Activated CD8-positive, alpha-beta memory T cell treated with anti-CD3 and anti-CD28 coated beads, Interleukin-2, amount 50 U/mL, for 1 hour (primary cell): ENCODE results near the gene SPDYE17.
"Not testable (repeated sequence)": the region's sequence is repeated elsewhere in the genome, so short reads cannot be mapped to it uniquely, and the experiment has no call there.

Experiments
- DNase-seq: peaks from one replicate; pipeline ENCODE4 v3.0.0-alpha.2; 2020; ENCODE audit errors: extremely low read depth

The SPDYE17 gene, protein sequence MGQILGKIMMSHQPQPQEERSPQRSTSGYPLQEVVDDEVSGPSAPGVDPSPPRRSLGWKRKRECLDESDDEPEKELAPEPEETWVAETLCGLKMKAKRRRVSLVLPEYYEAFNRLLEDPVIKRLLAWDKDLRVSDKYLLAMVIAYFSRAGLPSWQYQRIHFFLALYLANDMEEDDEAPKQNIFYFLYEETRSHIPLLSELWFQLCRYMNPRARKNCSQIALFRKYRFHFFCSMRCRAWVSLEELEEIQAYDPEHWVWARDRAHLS

DNA sequence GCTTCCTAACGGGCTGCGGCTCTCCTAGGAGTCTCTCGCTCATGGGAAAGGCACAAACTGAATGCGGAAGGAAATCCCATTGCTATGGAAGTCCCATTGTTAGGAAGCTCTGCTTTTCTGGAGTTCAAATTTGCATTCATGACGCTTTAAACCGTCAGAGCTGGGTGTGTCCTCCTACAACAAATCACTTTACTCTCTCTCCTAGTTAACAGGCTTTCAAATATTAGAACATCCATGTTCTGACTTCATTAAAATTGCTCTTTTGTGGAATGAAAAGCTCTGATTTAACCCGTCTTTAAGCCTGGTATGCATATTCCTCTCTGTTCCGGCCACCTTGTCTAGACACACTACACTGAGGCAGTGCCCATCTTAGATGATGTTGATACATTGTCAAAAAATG, at the start of gene SPDYE17:
Gene SPDYE17, minus strand, starts transcription at position 101 of the 400 bp plus-strand sequence. CDS start 1,791 bp downstream, outside the sequence.
- not testable (repeated sequence) for DNase-seq

DNA sequence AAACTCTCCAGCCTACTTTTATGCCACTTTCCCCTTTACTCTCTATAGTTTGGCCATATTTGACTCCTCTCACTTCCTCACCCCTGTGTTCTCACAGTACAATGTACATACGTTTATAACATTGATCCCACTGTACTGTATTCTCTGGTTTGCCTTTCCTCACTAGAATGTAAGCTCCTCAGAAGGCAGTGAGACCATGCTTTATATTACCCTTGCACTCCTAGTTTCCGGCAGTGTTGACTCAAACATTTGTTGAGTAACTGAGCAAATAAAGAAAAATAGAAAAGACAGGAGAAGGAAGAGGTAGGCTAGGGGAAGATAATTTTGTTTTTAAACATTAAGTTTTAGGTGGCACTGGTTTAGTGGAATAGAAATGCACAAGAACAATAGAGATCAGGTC, 48.1 kb upstream of the SPDYE17 start:
- not testable (repeated sequence) for DNase-seq

DNA sequence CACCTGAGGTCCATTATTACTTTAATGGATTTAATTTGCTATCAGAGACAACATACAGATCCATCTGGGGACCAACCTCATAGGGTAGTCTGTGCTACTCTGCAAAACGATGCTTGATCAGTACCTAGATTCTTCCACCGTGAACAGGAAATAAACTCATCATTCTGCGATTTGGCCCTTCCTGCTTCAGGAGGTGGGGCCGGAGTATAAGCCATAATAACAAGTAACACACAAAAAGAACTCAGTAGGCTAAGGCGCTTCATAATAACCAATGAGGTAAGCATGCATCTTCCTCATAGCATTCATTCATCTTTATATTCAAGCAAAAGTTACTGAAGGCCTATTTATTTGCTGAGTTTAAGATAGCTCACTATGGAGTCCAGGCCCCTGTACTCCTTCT, 47.5 kb upstream of the SPDYE17 start:
- DNase-seq, result not testable (repeated sequence)

DNA sequence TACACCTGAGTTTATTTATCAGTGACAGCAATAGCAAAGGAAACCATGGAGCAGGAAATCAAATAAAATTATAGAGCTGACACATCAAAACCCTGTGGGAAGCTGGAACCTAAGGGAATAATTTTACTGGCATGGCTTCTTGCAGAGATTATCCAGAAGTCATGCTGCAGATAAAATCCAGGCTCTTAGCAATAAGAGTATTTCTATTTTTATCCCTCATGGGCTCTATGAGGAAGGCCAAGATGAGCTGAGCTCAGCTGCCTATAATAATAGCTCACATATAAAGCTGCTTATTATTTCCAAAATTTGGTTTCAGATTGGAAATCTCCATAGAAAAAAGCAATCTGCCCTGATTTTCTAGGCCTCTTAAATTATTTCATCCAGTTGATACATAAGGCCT, 47.0 kb upstream of the SPDYE17 start:
- not testable (repeated sequence) for DNase-seq

DNA sequence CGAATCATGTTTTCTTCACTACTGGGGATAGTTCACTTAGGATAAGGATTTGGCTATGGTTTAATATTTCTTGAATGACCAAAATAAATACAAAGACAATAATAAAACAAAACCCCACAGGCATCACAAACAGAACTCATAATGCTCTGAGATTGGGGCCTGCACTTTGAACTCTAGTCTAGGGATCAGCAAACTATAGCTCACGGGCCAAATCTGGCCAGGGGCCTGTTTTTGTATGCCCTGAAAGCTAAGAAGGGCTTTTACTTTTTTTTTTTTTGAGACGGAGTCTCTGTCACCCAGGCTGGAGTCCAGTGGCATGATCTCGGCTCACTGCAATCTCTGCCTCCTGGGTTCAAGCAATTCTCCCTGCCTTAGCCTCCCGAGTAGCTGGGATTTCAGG, 44.9 kb upstream of the SPDYE17 start:
- not testable (repeated sequence) for DNase-seq

DNA sequence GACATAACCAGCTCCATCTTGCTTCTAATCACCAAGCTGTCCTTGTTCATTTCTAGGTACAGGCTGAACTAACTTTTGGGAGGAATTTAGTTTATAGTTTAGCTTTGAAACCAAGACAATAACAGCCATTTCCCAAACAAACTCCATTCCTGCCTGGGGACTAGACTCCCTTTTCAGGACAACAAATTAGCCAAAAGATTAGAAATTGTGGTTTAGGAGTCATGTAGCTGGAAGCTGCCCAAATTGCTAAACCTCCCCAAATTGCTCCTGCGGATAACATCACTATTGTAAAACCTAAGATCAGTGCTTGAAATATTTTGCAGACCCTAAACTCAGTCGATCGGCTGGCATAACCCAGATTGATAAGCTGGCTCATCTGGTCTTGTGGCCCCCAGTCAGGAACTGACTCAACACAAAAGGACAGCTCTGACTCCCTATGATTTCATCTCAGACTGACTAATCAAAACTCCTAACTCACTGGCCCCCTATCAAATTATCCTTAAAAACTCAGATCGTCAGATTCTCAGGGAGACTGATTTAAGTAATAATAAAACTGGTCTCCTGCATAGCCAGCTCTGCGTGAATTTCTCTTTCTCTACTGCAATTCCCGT, 42.7 kb upstream of the SPDYE17 start:
- DNase-seq, result not testable (repeated sequence)

DNA sequence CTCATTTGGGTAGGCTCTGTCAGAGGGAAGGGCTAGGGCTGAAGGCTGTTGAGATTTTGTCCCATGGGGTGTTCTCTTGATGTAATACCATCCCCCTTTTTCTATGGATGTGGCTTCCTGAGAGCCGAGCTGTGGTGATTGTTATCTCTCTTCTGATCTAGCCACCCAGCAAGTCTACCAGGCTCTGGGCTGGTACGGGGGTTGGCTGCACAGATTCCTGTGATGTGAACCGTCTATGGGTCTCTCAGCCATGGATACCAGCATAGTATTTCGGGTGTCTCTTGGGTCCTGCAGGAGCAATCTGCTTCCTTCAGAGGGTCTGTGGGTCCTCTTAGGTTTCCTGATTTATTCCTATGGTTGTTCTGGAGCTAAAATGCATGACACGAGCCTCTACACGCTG, 38.9 kb upstream of the SPDYE17 start:
- DNase-seq, result not testable (repeated sequence)

DNA sequence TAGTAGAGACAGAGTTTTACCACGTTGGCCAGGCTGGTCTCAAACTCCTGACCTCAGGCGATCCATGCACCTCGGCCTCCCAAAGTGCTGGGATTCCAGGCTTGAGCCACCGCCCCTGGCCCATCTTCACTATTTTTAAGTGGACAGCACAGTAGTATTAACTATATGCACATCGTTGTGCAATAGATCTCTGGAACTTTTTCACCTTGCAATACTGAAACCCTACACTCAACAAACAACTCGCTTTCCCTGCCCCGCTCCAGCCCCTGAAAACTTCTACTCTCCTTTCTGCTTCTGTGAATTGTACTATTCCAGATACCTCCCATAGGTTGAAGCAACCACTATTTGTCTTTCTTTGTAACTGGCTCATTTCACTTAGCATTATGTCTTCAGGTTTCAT, 33.7 kb upstream of the SPDYE17 start:
- not testable (repeated sequence) for DNase-seq

DNA sequence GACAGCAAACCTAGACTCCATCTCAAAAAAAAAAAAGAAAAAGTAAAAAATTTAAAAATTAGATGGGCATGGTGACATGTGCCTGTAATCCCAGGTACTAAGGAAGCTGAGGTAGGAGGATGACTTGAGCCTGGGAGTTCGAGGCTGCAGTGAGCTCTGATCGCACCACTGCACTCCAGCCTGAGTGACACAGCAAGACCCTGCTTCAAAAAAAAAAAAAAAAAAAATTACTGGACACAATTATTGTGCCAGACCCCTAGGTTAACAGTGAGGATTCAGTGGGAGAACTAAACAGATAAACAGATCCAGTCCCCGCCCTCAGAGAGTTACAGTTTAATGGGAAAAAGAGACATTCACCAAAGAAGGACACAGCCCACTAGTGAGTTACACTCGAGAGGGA, 31.6 kb upstream of the SPDYE17 start:
- DNase-seq, result not testable (repeated sequence)

DNA sequence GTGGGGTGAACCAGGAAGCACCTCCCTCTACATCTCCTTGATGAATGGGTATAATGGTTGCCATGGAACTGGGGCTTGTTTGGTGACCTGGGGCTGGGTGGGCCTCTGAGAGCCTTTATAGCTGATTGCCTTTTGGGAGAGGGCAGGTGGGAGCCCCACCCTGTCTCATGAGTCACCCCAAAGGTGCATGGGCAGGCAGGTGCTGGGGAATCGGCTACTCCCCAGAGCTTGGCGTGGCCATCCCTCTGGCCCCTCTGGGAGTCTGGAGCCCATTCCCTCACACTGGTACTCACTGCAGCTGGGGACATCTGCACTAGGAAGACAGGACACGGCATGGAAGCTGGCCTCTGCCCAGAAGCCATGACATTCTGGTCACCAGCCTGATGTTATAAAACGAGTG, 30.4 kb upstream of the SPDYE17 start, which contains the start of gene SPDYE18:
Gene SPDYE18, minus strand, starts transcription at position 2 of the 400 bp plus-strand sequence. CDS start 2,046 bp downstream, outside the sequence.
- not testable (repeated sequence) for DNase-seq

DNA sequence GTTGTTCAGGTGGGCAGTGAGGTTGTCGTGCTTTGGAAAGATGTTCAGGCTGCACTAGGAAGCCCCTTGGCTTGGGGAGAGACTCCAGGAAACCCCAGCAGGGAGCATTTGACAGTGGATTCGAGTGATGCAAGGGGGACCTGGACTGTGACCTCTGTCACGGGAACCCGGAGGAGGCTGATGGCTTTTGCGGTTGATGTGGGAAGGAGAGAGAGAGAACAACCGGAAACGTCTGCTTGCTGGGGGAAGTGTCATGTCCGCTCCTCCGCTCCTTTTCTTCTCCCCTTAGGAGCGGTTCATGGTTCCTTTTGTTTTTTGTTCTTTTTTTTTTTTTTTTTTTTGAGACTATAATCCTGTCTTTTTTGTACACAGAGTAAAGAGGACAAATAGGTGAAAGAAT, 5.8 kb downstream of the SPDYE17 start:
- DNase-seq, result not testable (repeated sequence)

DNA sequence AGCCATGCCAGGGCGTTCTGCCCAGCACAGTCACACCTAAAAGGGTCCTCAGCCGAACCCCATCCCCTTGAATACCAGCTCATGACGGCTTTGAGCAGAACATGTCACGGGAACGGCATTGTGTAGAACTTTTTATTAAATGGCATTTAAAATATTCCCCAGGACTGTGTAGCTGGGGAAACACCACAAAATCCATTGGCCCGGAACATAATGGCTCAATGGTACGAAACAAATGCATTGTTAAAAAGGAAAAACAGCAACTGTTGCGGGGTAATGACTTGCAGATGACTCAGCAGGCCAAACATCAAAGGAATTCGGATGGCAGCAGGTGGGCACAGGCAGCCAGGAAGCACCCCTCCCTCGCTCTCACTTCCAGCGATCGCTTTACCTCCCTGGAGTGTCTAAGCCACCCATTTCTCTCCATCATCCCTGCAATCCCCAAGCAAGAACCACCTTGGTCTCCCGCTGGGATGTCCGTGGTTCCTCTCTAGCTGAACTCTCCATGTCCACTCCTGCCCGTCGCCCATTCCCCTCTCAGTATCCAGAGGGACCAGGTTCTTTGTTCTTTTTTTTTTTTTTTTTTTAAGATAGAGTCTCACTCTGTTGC, 22.0 kb downstream of the SPDYE17 start:
- DNase-seq, result not testable (repeated sequence)

DNA sequence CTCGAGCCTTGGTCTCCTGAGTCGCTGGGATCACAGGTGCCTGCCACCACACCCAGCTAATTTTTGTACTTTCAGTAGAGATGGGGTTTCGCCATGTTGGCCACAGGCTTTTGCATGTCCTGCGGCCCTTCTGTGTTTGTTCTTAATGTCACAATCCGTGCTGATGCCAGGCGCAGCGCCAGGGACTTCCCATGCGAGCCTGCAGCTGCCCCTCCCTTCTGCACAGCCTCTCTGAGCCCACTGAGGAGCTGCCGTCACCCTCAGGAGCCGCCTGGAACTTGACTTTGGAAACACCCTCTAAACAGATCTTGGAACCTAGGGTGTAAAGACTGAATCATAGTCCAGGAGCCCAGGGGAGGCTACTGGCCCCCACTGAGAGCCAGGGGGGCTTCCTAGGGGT, 24.2 kb downstream of the SPDYE17 start:
- DNase-seq, result not testable (repeated sequence)

DNA sequence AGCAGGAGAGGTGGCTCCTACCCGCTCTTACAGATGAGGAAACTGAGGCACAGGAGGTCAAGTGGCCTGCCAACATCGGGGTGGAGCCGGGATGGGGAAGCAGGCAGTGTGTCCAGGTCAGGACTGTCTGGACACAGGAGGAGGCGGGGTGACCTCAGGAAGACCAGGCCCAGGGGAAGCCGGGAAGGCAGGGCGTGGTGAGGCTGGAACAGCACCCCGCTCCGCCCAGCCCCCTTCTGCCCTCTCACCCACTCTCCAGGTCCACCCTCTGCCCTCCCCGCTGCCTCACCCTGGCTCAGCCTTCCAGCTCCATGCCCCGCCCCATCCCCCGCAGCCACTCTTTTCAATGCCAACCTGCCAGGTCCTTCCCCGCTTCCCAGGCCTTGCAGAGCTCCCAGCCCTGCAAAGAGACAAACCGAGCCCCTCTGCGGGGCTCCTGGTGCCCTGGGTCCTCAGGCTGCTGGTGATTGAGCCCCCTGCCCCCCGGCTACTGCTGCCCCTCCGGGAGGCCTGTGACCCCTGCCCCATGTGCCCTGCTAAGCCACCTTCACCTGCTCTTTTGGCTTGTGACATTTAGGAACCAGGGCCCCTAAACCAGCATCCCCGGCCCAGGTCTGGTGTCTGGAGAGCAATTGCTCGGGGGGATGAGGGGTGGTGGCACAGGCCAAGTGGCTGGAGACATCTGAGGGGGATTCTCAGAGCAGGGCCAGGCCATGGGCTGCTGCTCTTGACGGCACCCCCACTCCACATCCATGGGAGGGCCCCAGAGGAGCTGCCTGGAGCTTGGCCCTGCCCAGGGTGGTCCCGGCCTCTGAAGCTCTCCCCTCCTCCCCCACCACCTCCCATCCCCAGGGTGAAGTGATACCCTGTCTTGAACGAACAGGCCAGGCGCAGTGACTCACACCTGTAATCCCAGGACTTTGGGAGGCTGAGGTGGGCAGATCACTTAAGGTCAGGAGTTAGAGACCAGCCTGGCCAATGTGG, 25.7 kb downstream of the SPDYE17 start:
- DNase-seq, result not testable (repeated sequence)

DNA sequence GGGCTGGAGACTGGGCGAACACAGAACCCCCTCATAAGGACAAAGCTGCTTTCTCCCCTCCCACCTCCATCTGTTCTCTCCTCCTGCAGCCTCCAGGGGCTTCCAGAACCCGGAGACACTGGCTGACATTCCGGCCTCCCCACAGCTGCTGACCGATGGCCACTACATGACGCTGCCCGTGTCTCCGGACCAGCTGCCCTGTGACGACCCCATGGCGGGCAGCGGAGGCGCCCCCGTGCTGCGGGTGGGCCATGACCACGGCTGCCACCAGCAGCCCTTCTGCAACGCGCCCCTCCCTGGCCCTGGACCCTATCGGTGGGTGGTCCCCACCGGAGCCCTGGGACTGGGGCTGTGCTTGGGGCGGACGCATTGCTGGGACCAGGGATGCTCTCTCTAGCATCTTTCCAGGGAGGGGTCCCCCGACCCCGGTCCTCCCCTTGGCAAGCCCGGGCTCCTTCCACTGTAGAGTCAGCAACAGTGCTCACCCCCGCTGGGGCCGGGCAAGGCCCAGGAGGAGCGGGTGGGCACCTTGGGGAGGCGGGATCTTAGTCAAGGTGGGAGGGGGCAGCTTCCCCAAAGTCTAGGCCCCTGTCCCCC, 26.6 kb downstream of the SPDYE17 start:
- DNase-seq, result not testable (repeated sequence)

DNA sequence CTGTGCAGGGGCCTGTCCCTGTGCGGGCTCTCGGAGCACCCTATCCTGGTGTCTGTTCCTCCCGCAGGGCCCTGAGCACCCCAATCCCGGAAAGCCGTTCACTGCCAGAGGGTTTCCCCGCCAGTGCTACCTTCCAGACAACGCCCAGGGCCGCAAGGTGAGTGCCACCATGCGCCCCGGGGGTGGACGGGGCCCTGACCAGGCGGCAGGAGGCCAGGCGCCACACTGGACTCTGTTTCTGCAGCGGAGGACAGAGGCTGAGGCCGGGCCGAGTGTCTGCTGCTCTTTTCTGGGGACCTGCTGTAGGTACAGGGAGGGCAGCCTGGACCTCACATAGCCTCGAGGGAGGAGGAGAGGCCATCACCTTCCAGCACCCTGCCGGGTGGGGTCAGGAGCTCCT, 28.0 kb downstream of the SPDYE17 start:
- not testable (repeated sequence) for DNase-seq

DNA sequence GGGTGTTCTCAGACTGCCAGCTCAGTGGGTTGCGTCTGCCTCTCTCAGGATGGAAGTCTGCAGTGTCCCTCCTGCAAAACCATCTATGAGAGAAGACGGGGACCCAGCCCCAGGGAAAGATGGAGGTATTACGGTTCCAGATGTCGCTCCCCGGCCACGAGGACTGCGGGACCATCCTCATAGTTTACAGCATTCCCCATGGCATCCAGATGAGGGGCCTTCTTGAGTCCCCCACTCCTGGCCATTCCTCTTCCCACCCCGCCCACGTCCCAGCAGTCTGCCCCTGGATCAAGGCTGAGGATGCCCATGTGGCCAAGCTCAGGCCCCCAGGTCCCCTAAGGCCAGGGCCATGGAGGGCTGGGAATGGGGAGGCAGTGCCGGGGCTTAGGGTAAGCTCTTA, 28.9 kb downstream of the SPDYE17 start:
- DNase-seq, result not testable (repeated sequence)

DNA sequence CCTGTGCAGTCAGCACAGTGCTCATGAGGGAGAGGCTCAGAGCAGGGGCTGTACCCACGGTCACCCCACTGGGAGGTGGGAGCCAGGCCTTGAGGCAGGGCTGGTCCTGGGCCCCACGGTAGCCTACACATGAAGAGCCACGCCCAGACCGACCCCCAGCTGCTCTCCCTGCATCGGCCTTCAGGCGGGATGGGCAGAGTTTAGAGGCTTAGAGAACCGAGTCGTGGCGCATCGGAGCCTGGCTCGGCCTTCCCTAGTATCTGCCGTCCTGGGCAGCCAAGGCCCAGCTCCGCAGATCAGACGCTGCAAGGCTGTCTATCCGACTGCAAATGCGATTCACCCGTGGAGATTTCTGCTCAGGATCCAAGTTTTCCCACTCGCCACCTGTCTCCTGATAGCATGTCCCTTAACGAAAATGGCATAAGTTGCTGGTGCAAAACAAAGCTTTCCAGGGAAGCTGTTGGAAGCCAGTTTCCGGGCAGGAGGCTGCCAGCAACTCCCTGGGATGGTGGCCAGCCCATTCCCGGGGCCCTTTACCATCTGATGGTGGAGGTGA, 29.4 kb downstream of the SPDYE17 start:
- DNase-seq, result not testable (repeated sequence)

DNA sequence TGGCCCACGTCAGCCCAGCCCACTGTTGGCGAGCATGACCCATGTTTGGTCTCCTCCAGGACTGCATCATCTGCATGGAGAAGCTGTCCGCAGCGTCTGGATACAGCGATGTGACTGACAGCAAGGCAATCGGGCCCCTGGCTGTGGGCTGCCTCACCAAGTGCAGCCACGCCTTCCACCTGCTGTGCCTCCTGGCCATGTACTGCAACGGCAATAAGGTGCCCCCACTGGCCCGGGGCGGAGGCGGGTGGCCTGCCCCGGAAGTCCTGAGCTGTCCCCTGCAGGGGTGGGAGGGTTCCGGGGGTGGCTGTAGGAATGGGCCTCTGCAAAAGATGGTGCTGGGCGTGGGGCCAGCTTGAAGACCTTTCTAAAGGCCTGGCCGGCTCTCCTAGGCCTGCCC, 30.1 kb downstream of the SPDYE17 start:
- not testable (repeated sequence) for DNase-seq

DNA sequence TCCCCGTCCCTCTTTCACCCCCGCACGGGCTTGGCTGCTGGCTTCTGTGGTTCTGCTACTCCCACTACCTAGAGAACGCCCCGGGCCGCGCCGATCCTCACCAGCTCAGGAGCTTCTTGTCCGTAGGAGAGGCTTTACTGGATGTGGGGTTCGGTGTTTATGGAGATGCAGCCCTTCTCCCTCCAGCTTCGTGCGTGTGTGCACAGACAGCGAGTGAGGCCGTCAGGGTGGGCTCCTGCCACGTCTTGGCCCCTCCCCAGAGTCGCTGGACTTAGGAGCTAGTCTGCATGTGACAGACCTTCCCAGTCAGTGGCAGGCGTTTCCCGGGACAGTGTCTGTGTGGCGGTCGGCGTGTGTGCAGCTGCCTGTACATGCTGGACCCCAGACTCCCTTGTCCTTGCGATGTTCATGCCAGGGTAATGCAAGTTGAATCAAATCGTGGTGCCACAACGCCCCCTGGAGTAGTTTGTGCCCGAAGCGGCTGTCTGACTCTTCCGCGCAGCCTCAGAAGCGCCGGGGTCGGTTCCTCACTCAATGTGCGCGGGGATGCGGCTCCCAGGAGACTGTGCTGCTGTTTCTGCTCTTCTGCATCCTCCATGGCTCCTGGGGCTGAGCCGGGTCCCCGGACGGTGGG, 32.6 kb downstream of the SPDYE17 start:
- not testable (repeated sequence) for DNase-seq
